HG02943 (cell line): Measurements from ENCODE around the gene CYP19A1.

Source experiments
- ATAC-seq: cut with Tn5 transposase; IDR thresholded peaks from one replicate; pipeline ENCODE4 v1.9.1; 2021; ENCODE audit warnings: mild to moderate bottlenecking, low read depth, moderate library complexity; ENCODE audit not compliant: unreplicated experiment

CYP19A1 gene

DNA sequence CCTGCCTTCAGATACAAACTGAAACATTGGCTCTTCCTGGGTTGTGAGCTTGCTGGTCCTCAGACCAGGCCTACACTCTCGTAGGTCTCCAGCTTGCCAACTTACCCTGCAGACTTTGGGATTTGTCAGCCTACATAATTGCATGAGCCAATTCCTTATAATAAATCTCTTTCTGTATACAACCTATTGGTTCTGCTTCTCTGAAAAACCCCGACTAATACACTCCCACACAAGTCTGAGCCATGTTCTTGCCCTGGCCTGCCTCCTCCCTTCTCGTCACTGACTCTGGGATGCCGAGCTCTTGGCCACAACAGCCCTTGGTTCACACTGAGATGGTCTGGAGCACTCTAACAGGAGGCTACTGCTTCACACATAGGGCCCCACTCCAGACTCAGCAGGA, 9.5 kb downstream of the CYP19A1 start:
- ATAC-seq, result no peak

DNA sequence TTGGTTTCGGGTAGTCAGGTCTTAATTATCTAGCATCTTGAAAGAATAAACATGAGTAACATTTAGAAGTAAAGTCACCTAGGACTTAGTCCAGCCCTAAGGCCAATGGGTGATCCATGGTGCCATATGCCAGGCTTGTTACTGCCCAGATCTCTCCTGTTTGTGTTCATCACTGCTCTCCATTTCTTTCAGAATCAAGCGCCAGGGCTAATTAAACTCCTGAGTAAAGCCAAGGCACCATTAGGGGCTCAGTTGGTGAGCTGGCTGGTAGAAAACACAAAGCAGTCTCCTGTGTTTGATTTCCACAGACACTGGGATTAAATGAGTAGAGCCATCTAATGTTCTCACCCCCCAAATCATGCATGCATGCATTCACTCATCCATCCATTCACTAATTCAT, 11.3 kb downstream of the CYP19A1 start:
- ATAC-seq, result no peak

DNA sequence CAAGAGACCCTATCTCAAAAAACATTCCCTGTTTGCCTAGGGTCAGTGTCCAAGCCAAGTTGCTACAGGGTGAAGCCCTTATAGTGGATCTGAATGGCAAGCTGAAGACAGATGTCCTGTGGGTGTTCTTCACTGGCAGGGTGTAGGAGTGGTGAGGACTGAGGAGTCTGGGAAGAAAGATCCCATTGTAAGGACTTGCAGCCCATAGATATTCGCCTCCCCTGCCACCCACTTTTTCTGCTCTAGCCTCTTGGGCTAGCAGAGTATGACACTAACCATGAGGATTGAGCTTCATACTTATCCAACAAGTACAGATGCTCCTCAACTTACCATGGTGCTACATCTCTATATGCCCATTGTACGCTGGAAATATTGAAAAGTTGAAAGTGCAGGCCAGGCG, 13.2 kb downstream of the CYP19A1 start:
- no peak for ATAC-seq

DNA sequence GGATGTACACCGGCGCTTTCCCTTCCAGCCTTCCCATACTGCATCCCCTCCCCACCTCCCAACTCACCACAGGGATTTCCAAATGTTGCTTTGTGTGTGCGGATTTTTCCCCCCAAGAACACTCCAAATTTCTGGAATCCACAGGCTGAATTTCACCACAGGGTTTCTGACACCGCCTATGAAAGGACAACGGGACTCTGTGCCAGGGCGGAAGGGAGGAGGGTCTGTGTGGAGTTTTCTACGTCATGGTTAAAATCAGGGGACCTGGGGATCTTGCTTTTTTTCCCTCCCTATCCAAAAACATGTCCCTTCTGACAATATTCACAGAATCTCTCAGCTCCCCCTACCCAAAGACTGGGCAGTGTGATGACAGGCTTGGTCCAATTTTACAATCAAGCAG, 14.6 kb downstream of the CYP19A1 start:
- ATAC-seq, result no peak

DNA sequence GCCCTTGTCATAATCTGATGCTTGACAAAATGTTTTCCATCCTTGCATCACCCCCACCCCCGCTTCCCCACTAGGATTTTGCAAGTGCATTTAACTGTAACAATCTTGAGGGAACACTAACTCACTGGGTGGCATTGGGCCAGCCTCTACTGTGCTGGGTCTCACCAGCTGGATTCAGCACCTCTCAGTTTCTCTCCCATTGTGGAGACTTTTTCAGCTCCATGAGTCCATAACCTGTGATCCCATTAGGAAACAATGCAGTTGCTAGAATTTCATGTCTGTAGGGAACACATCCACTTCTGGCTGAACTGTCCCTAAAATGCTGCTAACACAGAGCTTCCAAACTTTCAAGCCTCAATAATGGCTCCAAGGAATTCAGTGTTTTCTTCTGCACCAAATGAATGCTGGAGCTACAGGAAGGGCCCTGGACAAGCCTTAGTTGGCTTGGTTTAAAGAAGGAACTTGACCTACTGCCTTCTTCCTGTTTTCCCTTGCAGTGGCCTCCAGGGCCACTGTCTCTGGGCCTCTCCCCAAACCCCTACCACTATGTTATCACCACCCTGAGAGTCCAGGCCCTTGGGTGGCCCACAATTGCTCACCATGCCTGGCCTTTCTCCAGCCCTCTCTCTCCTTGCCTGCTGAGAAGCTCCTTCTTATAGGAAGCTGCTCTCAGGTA, 15.6 kb downstream of the CYP19A1 start:
- no peak for ATAC-seq

DNA sequence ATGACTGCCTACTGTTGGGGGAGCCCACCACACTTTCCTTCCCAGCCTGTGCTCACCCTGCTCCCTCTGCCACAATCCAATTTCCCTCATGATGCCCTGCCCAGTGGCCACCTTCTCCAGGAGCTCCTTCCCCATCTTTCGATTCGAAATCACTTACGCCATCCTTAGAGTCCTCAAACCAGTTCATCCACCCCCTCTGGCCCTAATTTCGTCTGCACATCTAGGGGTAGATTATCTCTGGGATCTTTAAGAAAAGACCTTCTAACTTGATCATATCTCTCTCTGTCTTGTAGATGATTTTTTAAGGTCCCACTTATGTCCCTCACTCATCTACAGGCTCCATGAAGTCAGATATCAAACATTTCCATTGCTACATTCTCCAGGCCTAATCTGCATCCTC, 17.1 kb downstream of the CYP19A1 start:
- ATAC-seq, result no peak

DNA sequence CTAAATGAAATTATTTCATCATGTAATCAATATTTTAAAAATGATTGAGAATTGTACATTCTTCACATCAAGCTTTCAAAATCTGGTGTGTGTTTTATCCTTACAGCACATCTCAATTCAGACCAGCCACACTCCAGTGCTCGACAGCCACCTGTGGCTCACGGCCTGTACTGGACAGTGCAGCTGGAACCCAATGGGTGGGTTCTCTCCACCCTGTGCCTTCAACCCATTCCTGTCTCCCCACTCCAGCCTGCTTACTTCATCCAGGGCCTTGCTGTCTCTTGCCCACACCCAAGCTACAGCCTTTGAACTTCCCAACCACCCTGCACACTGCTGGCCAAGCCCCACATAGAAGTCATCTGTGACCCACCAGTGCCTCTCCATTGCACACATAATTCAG, 17.6 kb downstream of the CYP19A1 start:
- no peak for ATAC-seq

DNA sequence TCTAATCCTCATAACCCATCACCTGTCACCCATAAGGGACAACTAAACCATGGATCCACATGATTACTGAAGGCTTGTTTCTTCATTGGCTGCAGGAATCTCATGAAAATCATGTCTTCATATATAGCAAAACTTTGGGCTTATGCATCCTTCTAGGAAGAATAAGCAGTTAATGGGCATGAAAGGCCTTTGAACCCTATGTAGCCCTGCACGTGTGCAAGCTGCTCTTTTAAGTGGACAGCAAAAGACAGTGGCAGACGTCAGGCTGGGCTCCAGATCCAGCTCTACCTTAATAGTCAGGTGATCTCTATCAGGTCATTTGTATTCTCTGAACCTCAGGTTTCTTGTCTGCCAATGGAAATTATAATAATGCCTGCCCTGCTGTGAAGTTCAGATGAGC, 18.9 kb downstream of the CYP19A1 start:
- ATAC-seq, result no peak

DNA sequence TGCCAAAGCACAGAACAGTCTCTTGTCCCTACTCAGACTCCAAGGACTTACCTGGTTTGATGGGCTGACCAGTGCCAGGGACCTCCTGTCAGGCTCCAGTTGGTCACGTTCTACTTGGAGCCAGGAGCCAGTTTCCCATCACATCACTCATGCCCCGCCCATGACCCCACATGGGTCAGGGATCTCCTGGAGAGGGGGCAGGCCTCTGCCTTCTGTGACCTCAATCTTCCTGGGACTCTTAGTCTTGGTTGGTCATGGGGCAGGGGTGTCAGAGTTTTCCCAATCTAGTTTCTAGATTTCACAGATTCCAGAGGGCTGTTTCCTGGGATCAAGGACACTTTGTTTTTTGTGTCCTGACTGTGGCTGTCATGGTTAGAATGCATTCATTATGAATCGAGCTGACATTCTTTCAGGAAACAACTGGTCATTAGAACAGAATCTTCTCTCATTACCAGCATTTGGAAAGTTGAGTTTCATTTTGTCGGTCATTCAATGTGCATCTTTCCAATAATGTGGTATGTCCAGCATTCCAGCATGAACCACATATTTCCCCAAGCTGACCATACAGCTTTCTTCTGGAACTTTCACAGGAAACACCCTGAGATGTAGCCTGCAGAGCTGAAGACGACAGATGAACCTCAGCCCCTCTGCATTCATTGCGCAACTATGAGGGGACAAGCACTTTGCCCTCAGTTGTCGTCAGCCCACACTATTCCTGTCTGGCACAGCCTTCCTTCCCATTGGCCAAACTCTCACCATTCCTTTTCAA, 19.8 kb downstream of the CYP19A1 start:
- no peak for ATAC-seq

DNA sequence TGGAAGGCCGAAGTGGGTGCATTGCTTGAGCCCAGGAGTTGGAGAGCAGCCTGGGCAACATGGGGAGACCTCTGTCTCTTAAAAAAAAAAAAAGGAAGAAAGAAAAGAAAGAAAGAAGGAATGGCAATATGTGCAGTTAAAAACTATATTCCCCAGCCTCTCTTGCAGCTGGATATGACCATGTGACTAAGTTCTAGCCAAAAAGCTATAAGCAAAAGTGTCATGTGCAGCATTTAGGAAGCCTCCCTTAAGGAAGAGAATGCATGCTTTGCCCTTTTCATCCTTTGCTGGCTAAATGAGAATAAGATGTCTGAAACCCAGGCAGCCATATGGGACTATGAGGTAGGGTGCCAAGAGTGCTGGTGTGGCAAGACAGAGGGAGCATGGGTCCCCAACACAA, 21.8 kb downstream of the CYP19A1 start:
- no peak for ATAC-seq

DNA sequence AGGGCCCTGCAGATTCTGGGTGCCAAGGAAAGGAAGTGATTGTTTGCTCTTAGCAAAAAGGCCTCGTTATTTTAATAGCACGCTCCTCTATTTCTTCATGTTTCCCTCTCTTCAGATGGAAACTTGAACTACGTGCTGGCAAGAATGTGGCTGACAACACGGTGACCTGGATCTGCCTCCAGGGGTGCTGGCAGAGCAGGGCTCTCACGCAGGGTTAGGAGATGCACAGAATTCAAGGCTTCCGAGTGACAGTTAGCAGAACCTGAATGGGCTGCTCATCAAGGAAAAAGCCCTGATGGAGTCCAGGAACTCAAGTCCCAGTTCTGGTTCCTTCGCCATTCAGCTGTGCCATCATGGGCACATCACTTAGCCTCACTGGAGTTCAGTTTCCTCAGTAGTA, 22.7 kb downstream of the CYP19A1 start:
- ATAC-seq, result no peak

DNA sequence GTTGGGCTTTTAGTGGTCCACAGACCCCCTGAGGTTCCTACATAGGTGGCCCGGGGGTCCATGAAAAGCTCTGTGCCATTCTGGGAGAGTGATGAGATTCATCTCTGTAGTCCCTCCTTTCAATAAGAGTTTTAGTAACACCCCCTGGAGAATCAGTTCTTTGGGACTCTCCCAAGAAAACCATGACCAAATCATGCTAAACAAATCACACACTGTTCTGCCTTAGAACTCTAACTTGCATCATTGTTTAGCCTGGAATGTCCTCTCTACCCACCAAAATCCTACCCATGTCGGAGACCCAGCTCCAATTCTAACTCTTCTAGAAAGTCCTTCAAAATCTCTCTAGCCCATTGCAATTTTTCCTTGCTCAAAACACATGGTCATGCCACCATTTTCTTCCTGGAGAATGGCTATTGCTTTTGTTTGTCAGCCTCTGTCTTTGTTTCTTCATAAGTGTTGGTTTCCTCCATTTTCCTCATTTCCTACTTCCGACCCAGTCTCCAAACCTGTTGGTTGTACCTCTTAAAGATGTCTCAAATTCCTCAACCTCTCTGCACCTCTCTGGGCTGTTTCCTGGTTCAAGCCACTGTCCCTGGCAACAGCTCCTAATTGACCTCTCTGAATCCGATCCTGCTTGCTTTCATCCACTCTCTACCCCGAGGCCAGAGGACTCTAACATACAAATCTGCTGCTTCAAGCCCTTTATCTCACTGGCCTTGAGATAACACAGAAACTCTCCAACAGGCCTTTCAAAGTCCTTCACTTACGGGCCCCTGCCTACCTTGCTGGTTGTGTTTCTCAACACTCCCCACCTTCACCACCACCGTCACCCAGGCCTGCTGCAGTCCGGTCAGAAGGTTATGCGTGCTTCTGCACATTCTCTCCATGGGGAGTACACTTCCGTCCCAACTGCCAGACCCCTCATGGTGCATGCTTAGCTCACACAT, 23.7 kb downstream of the CYP19A1 start:
- no peak for ATAC-seq

DNA sequence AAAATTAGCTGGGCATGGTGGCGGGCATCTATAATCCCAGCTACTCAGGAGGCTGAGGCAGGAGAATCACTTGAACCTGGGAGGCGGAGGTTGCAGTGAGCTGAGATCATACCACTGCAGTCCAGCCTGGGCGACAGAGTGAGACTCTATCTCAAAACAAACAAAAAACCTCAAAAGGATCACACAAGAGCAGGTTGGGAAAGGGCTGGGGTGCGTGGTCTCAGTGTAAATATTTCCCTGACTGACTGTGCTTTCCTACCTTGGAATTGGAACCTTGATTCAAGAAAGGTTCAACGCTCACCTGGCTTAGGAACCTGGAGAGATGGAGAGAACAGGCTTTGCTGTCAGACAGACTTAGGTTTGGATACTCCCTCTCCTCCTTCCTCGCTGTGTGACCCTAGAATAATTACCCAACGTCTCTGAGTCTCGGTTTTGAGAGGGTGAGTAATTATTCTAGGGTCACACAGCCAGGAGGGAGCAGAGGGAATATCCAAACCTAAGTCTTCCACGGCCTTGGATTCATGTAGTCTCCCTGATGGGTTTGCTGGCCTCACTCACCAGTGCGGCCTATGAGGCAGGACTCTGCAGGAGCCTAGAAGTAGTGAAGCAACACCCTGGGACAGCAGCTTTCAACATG, 24.6 kb downstream of the CYP19A1 start:
- ATAC-seq, result no peak

DNA sequence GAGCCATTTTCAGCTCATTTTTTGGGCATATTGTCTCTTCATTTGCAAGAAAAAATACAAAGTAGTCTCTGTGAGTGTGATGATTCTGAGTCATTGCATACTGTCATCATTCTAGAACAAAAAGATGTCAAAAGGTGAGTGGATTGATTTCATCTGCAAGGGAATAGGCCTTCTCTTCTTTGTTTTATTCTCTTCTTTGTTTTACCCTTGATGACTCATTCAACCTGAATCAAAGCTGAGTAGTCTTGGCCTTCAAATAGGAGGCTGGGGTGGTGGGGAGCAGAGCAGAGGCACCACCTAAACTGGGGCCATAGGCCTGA, 25.4 kb downstream of the CYP19A1 start:
- no peak for ATAC-seq

DNA sequence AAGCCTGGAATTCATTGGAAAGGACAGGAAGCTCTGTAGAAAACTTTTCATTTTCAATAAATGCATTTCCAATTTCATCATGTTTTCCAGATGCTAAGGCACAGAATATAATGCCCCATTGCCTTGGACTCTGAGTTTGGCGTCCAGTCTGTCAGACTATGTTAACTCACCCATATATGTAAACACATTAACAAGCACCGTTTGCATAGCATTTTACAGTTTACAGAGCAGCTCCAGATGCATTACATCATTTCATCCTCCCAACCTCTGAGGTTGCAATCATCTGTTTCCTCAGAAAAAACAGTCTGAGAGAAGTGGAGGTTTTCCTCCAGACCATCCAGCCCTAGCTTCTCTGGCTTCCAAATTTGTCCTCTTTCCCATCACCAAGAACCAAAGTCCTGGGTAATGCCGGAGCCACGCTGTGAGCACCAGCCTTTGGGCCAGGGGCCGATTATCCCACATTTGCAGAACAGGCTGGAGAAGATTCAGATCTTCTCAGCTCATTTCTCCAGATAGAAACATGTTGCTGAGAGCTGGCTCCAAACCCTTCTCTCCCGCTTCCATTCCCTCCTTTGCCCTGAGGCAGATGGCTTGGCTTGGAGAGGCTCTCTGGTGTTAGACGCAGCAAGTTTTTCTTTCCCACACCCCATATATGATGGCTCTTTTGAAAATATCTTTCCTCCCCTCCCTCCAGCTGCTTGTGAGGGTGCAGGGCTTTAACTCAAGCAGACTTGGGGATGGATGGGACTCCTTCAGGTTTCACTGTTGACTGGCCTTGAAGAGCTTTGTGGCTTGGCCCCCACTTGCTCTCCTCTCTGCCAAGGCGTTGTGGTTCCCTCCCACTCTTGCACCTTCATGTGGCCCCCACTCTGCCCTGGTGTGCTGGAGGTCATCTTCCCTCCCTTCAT, 26.0 kb downstream of the CYP19A1 start:
- ATAC-seq, result no peak

DNA sequence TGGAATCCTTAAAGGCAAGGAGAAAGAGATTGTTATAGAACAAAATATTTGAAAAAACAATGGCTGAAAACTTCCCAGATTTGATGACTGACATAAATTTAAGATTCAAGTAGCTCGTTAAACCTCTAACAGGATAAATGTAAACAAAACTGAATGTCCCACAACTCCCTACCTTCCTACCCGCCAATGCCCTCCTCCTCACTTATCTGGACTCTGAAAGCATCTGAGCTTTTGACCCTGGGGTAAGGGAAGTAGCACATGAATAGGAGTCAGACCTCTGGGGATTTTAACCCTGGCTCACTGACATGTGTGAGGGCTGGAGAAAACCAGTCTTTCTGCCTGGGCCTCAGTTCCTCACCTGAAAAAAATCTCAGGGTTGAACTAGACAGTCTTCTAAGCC, 26.9 kb downstream of the CYP19A1 start:
- ATAC-seq, result no peak

DNA sequence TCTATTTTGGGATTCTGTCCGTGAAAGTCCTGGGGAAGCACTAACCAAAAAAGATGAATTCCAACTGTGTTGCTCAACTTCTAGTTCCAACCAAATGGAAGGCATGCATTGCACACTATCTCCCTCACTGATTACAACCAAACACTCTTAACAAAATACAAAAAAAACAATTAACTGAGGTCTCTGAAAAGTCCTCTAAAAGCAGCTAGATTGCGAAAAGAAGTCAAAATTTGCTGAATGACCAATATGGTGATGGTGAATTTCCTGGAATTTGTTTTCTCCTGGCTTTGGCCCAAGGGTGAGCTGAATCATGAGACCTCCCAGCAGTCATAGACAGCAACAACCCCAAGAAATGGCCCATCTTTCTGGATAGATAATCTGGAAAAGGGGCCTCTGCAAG, 28.3 kb downstream of the CYP19A1 start:
- no peak for ATAC-seq

DNA sequence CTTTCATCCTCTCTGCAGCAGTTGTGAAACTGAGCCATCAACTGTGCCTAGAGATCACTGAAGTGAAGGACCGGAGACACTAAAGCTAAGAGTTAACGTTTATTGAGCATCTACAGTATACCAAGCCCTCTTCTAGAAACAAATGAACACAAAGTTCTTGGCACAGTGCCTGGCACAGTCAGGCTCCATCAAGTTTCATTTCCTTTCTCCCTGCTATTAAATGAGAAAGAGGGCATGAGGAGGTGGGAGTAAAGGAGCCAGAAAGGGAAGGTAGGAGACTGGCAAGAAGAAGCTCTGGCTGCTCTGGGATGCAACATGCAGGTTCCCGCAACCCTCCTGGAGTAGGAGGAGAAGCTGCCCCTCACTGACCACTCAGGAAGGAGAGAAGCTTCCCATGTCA, 30.6 kb downstream of the CYP19A1 start:
- no peak for ATAC-seq

DNA sequence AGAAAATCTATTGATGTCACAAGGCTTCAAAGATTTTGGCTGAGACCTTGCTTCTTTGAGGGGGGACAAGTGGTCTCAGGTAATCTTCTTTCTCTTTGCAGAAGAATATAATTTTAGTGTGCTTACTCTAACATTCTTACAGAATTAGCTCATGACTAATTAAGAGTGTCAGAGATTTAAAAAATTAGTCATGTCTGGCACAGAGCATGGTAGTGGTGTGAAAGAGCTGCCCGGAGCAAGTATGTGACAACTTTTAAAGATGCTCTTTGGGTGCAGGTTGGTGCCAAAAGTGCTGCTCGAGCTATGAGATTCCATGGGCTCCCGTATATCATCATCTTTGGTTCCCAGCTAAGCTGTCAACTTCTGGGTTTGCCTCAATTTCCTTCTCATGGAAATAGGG, 31.1 kb downstream of the CYP19A1 start:
- no peak for ATAC-seq

DNA sequence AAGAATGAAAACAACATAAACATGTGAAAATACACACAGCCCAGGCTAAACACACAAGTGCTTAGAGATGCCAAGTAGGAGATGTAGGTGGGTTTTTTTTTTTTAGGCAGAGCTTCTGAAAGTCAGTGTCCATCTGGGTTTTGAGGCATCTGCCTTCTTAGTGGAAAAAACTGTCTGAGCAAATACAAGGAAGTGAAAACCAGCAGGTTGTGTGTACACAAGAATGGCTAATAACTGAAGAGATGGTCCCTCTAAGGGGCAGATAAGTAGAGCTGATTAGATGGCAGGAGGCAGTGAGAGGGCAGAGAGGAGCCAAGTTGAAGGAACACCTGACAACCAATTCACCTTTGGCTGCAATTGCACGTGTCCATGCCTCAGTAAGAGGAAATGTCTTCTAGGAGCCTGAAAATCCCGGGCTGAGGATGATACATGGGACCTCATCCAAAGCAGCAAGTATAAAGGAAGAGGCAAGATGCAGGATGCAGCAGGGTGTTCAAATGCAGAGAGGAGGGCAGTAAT, 34.9 kb downstream of the CYP19A1 start:
- ATAC-seq, result no peak
